ENCODE results near the gene NCOA7.
A peak's percentile ranks its signal among the peaks of the same experiment; 100 is the strongest.

DNA sequence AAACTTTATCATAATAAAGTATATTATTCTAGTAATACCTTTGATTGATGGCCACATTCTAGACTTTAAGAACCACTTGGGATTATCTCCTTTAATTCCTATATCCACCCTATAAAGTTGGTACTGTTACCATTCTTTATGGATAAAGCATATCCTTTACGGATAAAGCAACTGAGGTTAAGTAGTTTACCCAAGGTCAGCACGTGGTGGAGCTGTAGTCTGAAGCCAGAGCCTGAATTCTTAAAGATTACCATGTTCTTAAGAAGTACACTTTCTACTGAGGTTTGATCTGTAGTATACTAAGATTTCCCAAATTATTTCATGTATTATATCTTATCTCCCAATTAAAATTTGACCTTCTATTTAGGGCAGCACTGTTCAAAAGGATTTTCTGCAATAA is 3.0 kb upstream of the NCOA7 start:
- TF ChIP-seq, protein P1, sequence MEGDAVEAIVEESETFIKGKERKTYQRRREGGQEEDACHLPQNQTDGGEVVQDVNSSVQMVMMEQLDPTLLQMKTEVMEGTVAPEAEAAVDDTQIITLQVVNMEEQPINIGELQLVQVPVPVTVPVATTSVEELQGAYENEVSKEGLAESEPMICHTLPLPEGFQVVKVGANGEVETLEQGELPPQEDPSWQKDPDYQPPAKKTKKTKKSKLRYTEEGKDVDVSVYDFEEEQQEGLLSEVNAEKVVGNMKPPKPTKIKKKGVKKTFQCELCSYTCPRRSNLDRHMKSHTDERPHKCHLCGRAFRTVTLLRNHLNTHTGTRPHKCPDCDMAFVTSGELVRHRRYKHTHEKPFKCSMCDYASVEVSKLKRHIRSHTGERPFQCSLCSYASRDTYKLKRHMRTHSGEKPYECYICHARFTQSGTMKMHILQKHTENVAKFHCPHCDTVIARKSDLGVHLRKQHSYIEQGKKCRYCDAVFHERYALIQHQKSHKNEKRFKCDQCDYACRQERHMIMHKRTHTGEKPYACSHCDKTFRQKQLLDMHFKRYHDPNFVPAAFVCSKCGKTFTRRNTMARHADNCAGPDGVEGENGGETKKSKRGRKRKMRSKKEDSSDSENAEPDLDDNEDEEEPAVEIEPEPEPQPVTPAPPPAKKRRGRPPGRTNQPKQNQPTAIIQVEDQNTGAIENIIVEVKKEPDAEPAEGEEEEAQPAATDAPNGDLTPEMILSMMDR (IDR thresholded peaks at IDR 0.05): peak in 2 of 3 donors; percentile 11 to 41
- TF ChIP-seq POLR2A (IDR thresholded peaks at IDR 0.05): no peak
- no peak for TF ChIP-seq EP300 (IDR thresholded peaks at IDR 0.05)
